ENCODE measurements around the gene SRSF2.
"Not testable (repeated sequence)": the region's sequence is repeated elsewhere in the genome, so short reads cannot be mapped to it uniquely, and the experiment has no call there.

Gene SRSF2

GRCh38 chr17:76737082-76737675 is at the start of gene SRSF2:
TSS of gene SRSF2 (minus strand) at chr17:76737331. CDS start at chr17:76737160, 171 bp downstream.
- peak; percentile 99 for DNase-seq

- no peak for DNase-seq
Measured at GRCh38 chr17:76784926-76785325, 47.8 kb upstream of the SRSF2 start.

DNA sequence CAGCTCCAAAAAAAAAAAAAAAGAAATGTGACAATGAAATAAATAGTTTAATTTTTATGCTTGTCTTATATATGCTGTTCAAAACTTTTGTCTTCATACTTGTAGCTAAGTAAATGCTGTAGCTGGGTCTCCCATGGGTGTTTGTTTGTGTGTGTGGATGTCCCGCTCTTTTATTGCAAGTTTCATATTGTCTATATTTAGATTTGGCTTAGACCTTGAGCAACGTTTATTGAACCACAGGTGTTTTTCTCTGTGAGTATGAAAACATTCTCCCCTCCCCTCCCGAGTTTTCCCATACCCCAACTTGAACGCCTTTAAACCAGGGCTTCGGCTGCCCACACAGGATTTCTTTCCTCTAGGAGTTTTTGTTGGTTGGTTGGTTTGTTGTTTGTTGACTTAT is 46.0 kb upstream of the SRSF2 start:
- no peak for DNase-seq

- no peak for DNase-seq
Measured at GRCh38 chr17:76781056-76781982, 44.2 kb upstream of the SRSF2 start.

GRCh38 chr17:76775021-76775600 is 38.0 kb upstream of the SRSF2 start:
- DNase-seq: no peak

- peak; percentile 42 for DNase-seq
Measured at GRCh38 chr17:76772842-76773525, 35.9 kb upstream of the SRSF2 start.

DNA sequence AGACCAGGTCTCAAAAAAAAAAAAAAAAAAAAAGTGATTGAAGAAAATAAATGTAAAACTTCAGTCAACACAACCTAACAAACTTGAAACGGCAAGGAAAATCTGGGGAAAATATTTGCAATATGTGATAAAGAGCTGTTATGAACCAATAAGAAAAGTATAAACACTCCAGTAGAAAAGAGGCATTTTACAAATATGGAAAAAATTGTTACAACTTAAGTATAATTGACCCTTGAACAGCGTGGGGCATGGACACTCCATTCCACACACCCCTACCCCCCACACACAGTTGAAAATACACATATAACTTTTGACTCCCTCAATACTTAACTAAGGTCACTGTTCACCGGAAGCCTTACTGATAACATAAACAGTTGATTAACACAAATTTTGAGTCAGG is 21.4 kb upstream of the SRSF2 start:
- DNase-seq: no peak

GRCh38 chr17:76757256-76757655 is 20.1 kb upstream of the SRSF2 start:
- no peak for DNase-seq

DNA sequence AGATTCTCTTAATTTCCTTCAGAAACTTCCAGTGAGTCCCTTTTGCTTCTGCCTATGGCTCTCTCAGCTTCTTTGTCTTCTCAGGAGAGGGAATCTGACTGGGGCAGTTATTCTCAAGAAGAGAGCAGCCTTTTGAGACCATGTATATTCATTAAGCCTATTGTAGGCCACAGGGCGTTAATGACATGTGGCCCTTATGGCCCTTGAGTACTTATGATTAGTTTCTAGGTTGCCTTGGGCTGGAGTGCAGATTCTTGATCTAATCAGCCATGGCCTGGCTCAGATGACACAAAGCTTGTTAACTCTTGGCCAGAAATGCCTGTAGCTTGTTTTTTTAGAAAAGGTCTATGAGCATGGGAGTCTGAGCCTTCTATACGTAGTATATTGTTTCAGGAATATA is 18.2 kb upstream of the SRSF2 start:
- DNase-seq: no peak

DNA sequence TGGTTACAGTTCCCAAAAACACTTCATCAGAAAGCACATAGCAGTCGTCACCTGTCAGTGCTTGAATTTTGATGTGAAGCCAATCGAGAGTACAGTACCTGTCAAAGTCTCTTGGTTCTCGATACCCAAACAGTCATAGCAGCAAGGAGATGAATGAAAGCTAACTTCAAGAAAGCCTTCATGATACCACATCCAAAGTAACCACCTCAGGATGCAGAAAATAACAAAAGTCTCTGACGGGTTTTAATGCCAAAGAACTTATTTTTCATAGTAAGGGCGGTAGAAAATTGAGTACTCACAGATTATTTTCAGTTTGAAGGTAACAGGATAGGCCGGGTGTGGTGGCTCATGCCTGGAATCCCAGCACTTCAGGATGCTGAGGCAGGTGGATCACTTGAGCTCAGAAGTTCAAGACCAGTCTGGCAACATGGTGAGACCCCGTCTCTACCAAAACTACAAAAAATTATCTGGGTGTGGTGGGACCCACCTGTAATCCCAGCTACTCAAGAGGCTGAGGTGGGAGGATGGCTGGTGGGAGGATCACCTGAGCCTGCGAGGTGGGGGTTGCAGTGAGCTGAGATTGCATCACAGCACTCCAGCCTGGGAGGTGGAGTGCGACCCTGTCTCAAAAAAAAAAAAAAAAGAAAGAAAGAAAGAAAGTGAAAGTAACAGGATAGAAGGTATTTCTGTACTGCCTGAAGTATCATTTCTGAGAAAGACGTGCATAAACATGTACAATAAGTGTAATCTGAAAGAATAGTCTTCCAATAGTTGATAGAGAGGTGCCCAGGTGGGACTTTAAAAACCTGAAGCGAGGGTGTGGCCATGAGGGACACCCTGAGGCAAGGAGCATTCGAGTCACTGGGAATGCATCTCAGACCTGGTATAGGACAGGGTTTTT is 16.2 kb upstream of the SRSF2 start:
- peak; percentile 30 for DNase-seq

GRCh38 chr17:76752006-76752405 is 14.9 kb upstream of the SRSF2 start:
- no peak for DNase-seq

- DNase-seq: no peak
Measured at GRCh38 chr17:76751416-76751993, 14.4 kb upstream of the SRSF2 start.

GRCh38 chr17:76748657-76749056 is 11.5 kb upstream of the SRSF2 start:
- DNase-seq: no peak

- DNase-seq: no peak
Measured at GRCh38 chr17:76747716-76748363, 10.7 kb upstream of the SRSF2 start.

- not testable (repeated sequence) for DNase-seq
Measured at GRCh38 chr17:76745785-76746184, 8.7 kb upstream of the SRSF2 start.

GRCh38 chr17:76744747-76745146 is 7.6 kb upstream of the SRSF2 start:
- DNase-seq: no peak

DNA sequence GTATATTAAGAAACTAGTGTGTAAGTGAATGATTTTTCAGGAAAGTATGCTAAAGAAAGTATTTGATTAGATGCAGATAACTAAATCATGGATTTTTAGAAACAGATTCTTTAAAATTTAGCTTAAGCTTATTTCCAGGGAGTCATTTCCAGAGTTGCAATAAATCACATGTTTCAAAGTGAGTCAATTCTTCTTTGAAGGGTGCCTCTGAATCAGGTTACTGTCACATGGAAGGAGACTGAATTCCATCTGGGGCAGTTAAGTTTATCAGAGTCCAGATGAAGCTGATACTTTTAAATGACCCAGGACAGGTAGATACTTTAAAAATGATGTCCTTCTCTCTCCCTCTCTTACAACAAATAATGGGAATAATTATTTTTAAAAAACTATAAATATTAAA is 5.8 kb upstream of the SRSF2 start:
- no peak for DNase-seq

DNA sequence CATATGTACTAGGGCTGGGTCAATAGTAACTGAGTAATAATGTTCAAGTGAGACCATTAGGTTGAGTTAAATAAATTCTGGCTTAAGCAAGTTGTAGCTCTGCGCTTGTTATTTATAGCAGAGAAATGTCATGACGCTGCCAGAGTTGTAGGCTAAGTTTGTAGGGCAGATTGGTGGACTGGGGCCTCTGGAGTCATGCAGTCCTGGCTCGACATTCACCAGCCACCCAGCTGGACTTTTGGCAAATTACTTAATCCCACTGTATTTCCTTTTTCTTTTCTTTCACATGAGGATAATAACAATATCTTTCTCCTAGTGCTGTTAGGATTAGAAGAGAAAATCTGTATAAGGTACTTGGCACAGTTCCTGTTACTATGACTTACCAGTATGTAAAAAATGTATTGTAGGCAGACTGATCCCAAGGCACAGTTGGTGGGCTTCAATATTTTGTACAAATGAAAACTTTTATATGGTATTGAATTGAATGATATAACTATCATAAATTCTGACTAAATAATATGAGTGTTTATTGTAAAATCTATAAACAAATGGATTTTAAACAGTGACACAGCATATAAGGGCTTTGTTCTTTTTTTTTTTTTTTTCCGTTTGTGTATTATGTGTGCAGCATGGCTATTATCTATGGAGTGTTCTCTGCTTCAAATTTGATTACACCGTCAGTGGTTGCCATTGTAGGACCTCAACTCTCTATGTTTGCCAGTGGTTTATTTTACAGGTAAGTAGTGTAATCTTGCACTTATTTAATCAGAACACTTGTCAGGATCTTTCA is 3.4 kb upstream of the SRSF2 start:
- DNase-seq: no peak

DNA sequence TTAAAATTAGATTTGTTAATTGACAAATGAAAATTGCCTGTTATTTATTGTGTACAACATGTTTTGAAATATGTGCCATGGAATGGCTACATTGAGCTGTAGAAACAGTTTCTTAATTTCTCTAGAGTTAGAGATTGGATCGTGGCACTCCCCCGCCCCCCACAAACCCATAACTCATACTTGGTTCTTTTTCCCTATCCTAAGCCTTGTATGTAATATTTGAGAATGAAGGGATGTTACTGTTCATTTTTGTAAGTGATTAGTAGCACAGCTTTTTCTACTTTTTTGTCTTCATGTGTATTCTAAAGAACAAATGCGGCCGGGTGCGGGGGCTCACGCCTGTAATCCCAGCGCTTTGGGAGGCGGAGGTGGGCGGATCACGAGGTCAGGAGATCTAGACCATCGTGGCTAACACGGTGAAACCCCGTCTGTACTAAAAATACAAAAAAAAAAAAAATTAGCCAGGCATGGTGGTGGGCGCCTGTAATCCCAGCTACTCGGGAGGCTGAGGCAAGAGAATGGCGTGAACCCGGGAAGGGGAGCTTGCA is 2.5 kb upstream of the SRSF2 start:
- DNase-seq: not testable (repeated sequence)

DNA sequence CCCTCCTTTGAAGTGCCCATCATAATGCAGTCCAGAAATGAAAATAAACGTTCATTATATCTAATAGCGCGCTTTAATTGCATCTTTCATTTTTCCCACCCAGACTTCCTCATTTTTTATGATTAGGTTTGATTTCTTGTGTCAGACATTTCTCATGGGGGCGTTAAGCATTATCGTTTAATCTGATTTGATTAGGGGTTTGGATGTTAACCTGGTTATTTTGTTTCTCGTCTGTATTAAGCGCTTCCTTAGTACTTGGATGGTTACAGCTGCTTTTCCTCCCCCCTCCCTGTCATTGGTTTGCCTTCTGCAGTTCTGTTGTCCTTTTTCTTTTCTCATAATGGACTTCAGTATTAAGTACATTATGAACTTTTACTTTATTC is 1.3 kb upstream of the SRSF2 start:
- no peak for DNase-seq

All from CD4-positive, alpha-beta T cell treated with Interferon gamma for 1 hour (primary cell).